ENCODE results near the gene AMOT. TPM values are rescaled to one million over a fixed set of nuclear protein-coding genes. Genes with fewer than 3 reads are reported as not detected.

The AMOT gene
- total and polyA plus RNA-seq, 11 donors: 0.61 to 10.5 (median 6.0) TPM

DNA sequence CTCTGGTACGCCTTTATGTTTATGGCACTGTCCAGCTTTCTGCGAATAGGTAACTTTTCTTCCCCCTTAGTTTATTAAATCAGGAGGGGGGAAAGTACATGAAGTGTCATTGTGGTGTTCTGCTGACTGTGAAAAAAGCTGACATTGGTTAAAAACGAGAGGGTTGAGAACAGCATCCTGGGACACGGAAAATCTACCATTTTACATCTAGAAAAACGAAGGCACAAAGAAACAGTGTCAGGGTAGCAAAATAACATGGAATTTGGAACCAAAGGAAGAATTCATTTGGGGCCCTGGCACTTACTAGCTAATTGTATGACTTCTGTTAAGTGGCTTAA lies 1.2 kb upstream of the AMOT start:
- Histone ChIP-seq H3K27ac (peak overlapping the region in 6 of 12 donors; percentile 15 to 86 (median 75)), H3K9me3 (no peaks in the 10 kb centered on the region), H3K27me3 (peaks cover 0 to 32% (median 0%) of the 10 kb centered on the region in 9 donors), H3K4me1 (peaks cover 0 to 11% (median 0%) of the 10 kb centered on the region in 12 donors), H3K4me3 (peak overlapping the region in 11 of 12 donors; percentile 32 to 97 (median 67)), H3K36me3 (no peaks in the 10 kb centered on the region)
- intact Hi-C loops (cut with DNase I): no loop called here
- ATAC-seq: no peak
- no peak for DNase-seq
- WGBS, 4 donors: 35 to 55% (median 39%) methylated on average over 5 of the region's 5 CpGs
- TF ChIP-seq POLR2A (IDR thresholded peaks at IDR 0.05) (no peak), CTCF (IDR thresholded peaks at IDR 0.05) (no peak)

DNA sequence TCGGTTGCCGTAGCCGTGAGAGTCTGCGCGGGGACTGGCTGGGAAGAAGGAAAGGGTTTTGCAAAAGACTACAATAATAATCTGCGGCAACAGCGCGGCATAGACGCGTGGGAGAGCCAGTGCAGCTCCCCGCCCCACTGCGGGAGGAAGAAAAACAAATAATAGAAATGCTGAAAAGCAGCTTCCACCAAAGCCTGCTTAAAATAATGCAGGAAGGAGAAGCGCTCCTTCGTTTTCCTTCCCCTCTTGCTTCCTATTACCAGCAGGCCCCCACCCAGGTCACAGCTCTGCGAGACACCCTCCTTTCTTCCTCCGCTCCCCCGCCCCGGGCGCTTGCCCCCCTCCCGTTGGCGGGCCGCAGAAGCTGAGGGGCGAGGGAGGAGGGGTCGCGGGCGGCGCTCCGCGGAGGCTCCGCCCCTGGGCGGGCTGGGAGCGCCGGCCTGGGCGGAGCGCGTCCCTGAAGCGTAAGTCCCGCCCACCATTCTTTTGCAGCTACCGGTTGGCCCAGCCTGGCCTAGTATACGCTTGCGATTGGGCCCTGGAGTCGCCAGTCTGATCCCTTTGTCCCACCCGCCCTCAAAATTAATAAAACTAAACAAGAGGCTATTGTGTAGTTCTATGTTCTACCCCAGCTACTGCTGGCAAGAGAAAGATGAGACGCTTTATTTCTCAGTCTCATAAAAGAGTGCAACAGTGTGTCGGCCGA lies 636 bp upstream of the AMOT start:
- WGBS, 4 donors: 1 to 25% (median 8%) methylated on average over 44 to 46 of the region's 46 CpGs
- peak overlapping the region; percentile 31 to 97 (median 66) for H3K4me3 ChIP-seq
- H3K4me1 ChIP-seq: peaks cover 0 to 7% (median 0%) of the 10 kb centered on the region in 12 donors
- ATAC-seq (peak; percentile 96 to 99 (median 98)), DNase-seq (peak; percentile 85 to 89 (median 86))
- no peaks in the 10 kb centered on the region for H3K36me3 ChIP-seq
- TF ChIP-seq POLR2A (IDR thresholded peaks at IDR 0.05) (no peak), CTCF (IDR thresholded peaks at IDR 0.05) (no peak)
- no peaks in the 10 kb centered on the region for H3K9me3 ChIP-seq
- peak overlapping the region; percentile 46 to 87 (median 76) for H3K27ac ChIP-seq
- intact Hi-C loops (cut with DNase I): no loop called here
- H3K27me3 ChIP-seq: peaks cover 0 to 32% (median 0%) of the 10 kb centered on the region in 9 donors

- H3K27me3 ChIP-seq: peaks cover 0 to 35% (median 0%) of the 10 kb centered on the region in 9 donors
- DNase-seq (no peak), ATAC-seq (no peak)
- peak overlapping the region; percentile 31 to 97 (median 66) for H3K4me3 ChIP-seq
- peaks cover 0 to 4% (median 0%) of the 10 kb centered on the region in 12 donors for H3K4me1 ChIP-seq
- no peaks in the 10 kb centered on the region for H3K9me3 ChIP-seq
- H3K36me3 ChIP-seq: no peaks in the 10 kb centered on the region
- 11 to 44% (median 25%) methylated on average over 5 of the region's 5 CpGs for WGBS, 4 donors
- no peak for TF ChIP-seq CTCF (IDR thresholded peaks at IDR 0.05)
- no peak for TF ChIP-seq POLR2A (IDR thresholded peaks at IDR 0.05)
- H3K27ac ChIP-seq: peak overlapping the region in 2 of 12 donors; percentile 72 to 81
- intact Hi-C loops (cut with DNase I): no loop called here
Measured at GRCh38 chrX:112839856-112840255, 775 bp downstream of the AMOT start.

- DNase-seq: no peak
- ATAC-seq: no peak
- 54 to 100% (median 79%) methylated on average over 1 of the region's 1 CpG for WGBS, 4 donors
- Histone ChIP-seq H3K9me3 (no peaks in the 10 kb centered on the region), H3K4me3 (no peak overlapping the region), H3K36me3 (no peaks in the 10 kb centered on the region), H3K4me1 (peaks cover 0 to 4% (median 0%) of the 10 kb centered on the region in 12 donors), H3K27ac (no peak overlapping the region), H3K27me3 (peaks cover 0 to 31% (median 0%) of the 10 kb centered on the region in 9 donors)
- TF ChIP-seq CTCF (IDR thresholded peaks at IDR 0.05): no peak
- TF ChIP-seq POLR2A (IDR thresholded peaks at IDR 0.05): no peak
- intact Hi-C loops (cut with DNase I): no loop called here
Measured at GRCh38 chrX:112837531-112837930, 3.1 kb downstream of the AMOT start.
